ENCODE data around the gene B3GALT6.

DNA sequence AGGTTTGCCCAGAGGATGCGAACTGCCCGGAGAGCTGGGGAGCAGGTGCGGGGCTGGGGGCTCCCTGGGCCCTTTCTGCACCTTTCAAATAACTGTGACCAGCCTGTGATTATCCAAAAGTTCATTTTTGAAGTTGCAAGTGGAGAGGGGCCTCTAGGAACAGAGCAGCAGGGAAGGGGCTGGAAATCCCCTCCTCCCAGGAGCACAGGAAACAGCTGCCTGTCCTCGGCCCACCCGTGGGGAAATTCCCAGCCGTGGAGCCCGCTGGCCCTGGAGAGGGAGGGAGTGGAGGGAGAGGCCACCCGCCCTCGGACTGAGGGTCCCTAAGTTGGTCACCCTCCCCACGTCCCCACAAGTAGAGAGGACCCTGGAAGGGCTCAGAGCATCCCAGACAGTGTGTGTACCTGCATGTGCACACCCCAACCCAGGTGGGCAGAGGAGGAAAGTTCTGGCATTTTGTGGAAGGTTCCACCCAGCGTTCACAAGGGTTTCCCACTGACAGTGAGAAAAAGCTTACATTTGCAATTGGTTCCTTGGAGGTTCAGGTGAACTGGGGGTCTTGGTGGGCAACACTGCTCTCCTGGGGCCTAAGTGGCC is 16.9 kb upstream of the B3GALT6 start:
- TF ChIP-seq, protein P1, sequence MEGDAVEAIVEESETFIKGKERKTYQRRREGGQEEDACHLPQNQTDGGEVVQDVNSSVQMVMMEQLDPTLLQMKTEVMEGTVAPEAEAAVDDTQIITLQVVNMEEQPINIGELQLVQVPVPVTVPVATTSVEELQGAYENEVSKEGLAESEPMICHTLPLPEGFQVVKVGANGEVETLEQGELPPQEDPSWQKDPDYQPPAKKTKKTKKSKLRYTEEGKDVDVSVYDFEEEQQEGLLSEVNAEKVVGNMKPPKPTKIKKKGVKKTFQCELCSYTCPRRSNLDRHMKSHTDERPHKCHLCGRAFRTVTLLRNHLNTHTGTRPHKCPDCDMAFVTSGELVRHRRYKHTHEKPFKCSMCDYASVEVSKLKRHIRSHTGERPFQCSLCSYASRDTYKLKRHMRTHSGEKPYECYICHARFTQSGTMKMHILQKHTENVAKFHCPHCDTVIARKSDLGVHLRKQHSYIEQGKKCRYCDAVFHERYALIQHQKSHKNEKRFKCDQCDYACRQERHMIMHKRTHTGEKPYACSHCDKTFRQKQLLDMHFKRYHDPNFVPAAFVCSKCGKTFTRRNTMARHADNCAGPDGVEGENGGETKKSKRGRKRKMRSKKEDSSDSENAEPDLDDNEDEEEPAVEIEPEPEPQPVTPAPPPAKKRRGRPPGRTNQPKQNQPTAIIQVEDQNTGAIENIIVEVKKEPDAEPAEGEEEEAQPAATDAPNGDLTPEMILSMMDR (IDR thresholded peaks at IDR 0.05; ENCODE audit: insufficient read depth, low read length): no peak
- no peak for TF ChIP-seq POLR2AphosphoS5 (IDR thresholded peaks at IDR 0.05; ENCODE audit: low read depth)
- no peak for TF ChIP-seq GABPA (IDR thresholded peaks at IDR 0.05; ENCODE audit: low read depth)

Data from HL-60 (cell line).